ENCODE measurements around the gene FKBP1B. TPM values are rescaled to one million over a fixed set of nuclear protein-coding genes. Genes with fewer than 3 reads are reported as not detected.

Gene FKBP1B
- total RNA-seq, 1 experiment from 2014 or later, result 59.7 TPM

GRCh38 chr2:24022324-24022974 is 27.1 kb upstream of the FKBP1B start:
- Histone ChIP-seq H3K18ac (ENCODE audit: insufficient read length, low read depth, low read length) (no peak overlapping the region), H3K79me2 (ENCODE audit: insufficient read depth, low read length) (no peaks in the 10 kb centered on the region; the same call in 1 of the 2 replicates), H3K14ac (ENCODE audit: insufficient read depth, low read length) (no peak overlapping the region), H3K9me3 (ENCODE audit: control insufficient read depth, low read depth, low read length) (no peaks in the 10 kb centered on the region), H2BK12ac (ENCODE audit: insufficient read length, low read depth, low read length) (no peak overlapping the region), H3K27ac (ENCODE audit: insufficient read length, low read depth, low read length) (no peak overlapping the region), H4K20me1 (ENCODE audit: control insufficient read depth, insufficient read depth, insufficient read length) (no peaks in the 10 kb centered on the region), H3K56ac (ENCODE audit: insufficient read length, low read depth, low read length) (no peak overlapping the region), H3K4ac (ENCODE audit: low read depth, low read length) (no peak overlapping the region), H3K23me2 (ENCODE audit: insufficient read length, low read depth, low read length, poor library complexity, severe bottlenecking) (no peaks in the 10 kb centered on the region), H3K79me1 (ENCODE audit: insufficient read depth, low read depth, low read length, poor library complexity, severe bottlenecking) (no peaks in the 10 kb centered on the region), H3K4me2 (ENCODE audit: insufficient read depth, insufficient read length, low read length) (no peak overlapping the region), H3K27me3 (ENCODE audit: insufficient read depth, low read length) (no peaks in the 10 kb centered on the region), H3K23ac (ENCODE audit: insufficient read length, low read depth, low read length) (no peak overlapping the region), H2BK120ac (ENCODE audit: low read depth, low read length, poor library complexity, severe bottlenecking) (no peak overlapping the region), H3K9ac (ENCODE audit: extremely low read depth, insufficient read length, low read length) (no peak overlapping the region), H4K8ac (replicated peaks; ENCODE audit: insufficient read length, low read depth, low read length) (no peak overlapping the region), H2AFZ (ENCODE audit: low read length) (no peak overlapping the region), H4K91ac (ENCODE audit: insufficient read length, low read depth, low read length) (no peak overlapping the region), H3K4me1 (ENCODE audit: insufficient read depth, low read length) (peaks cover 15% of the 10 kb centered on the region; the same call in 1 of the 2 replicates), H3T11ph (ENCODE audit: low read length) (no peak overlapping the region), H2AK5ac (ENCODE audit: insufficient read length, low read length) (no peak overlapping the region), H2BK15ac (ENCODE audit: low read depth, low read length) (no peak overlapping the region), H2BK5ac (ENCODE audit: insufficient read length, low read length) (no peak overlapping the region), H2BK20ac (ENCODE audit: low read depth, low read length, poor library complexity, severe bottlenecking) (no peak overlapping the region), H4K5ac (ENCODE audit: insufficient read length, low read depth, low read length) (no peak overlapping the region)
- H3K9me3 Mint-ChIP-seq, result 0 out of 5 replicates have a peak, but pooled peaks cover 0 to 3% of the 10 kb centered on the region in 2 experiments
- TF ChIP-seq, protein P1, sequence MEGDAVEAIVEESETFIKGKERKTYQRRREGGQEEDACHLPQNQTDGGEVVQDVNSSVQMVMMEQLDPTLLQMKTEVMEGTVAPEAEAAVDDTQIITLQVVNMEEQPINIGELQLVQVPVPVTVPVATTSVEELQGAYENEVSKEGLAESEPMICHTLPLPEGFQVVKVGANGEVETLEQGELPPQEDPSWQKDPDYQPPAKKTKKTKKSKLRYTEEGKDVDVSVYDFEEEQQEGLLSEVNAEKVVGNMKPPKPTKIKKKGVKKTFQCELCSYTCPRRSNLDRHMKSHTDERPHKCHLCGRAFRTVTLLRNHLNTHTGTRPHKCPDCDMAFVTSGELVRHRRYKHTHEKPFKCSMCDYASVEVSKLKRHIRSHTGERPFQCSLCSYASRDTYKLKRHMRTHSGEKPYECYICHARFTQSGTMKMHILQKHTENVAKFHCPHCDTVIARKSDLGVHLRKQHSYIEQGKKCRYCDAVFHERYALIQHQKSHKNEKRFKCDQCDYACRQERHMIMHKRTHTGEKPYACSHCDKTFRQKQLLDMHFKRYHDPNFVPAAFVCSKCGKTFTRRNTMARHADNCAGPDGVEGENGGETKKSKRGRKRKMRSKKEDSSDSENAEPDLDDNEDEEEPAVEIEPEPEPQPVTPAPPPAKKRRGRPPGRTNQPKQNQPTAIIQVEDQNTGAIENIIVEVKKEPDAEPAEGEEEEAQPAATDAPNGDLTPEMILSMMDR (conservative IDR thresholded peaks at IDR 0.05), result no peak
- WGBS (ENCODE audit: extremely low coverage, insufficient read length, low lambda C conversion rate), result no CpG with 5 or more reads among the region's 14 CpGs
- H3K27ac Mint-ChIP-seq, result peak overlapping the region in 2 of 3 experiments; percentile 64 to 71; a peak in 4 of 7 replicates
- no peak for DNase-seq
- H3K36me3 Mint-ChIP-seq (ENCODE audit: insufficient read depth in 1 of 3, low read depth in 3 of 3), result peaks cover 27 to 35% (median 29%) of the 10 kb centered on the region in 3 experiments
- no peak overlapping the region; a peak in 2 of 5 replicates for H3K4me3 Mint-ChIP-seq
- no peaks in the 10 kb centered on the region for H3K27me3 Mint-ChIP-seq (ENCODE audit: low read depth)
- H3K4me1 Mint-ChIP-seq, result peaks cover 50 to 52% of the 10 kb centered on the region in 2 experiments
